H1 (cell line): Measurements from ENCODE around the gene DOHH. TPM values are rescaled to one million over a fixed set of nuclear protein-coding genes. Genes with fewer than 3 reads are reported as not detected.

Experiments used
- CTCF ChIA-PET: fragments of 300-600 bp; sonication (Branson Sonifier 250); formaldehyde crosslinking; loops from one replicate; lab custom pipeline; 2021; ENCODE audit not compliant: partially characterized antibody; lab: Charles Lee
- POLR2A ChIA-PET: fragments of 300-600 bp; sonication (Branson Sonifier 250); formaldehyde crosslinking; loops from one replicate; lab custom pipeline; 2021; ENCODE audit warnings: inconsistent platforms; ENCODE audit not compliant: partially characterized antibody; lab: Charles Lee
- DNase-seq, 2 experiments: peaks; one replicate each; pipeline versions ENCODE4 v3.0.0 to v3.0.0-alpha.2; 2010 to 2022; ENCODE audit warnings: low spot score in 2 of 2, low read depth in 1 of 2, mixed read lengths in 1 of 2
- FAIRE-seq: peaks from 2 replicates; lab custom pipeline; 2011; peaks lifted over from hg19 to GRCh38; lab: Jason Lieb, UNC
- H2AFZ ChIP-seq: 2 replicates; pipeline ENCODE4 v1.8.1; 2012; ENCODE audit warnings: low read length, inconsistent platforms
- H2AK5ac ChIP-seq: 2 replicates; pipeline ENCODE4 v1.6.1; 2013; ENCODE audit warnings: low read depth, low read length
- H2BK120ac ChIP-seq: replicated peaks from 2 replicates; pipeline ENCODE3; 2013; ENCODE audit warnings: low read depth, low read length, inconsistent platforms
- H2BK12ac ChIP-seq: 2 replicates; pipeline ENCODE4 v1.6.1; 2013; ENCODE audit warnings: low read depth, low read length
- H2BK15ac ChIP-seq: 2 replicates; pipeline ENCODE4 v1.6.1; 2013; ENCODE audit warnings: low read length
- H2BK20ac ChIP-seq: 2 replicates; pipeline ENCODE4 v1.6.1; 2013; ENCODE audit warnings: low read length
- H2BK5ac ChIP-seq: 2 replicates; pipeline ENCODE4 v1.6.1; 2013; ENCODE audit warnings: low read depth, low read length
- H3K14ac ChIP-seq: 2 replicates; pipeline ENCODE4 v1.6.1; 2013; ENCODE audit warnings: inconsistent platforms; ENCODE audit not compliant: insufficient read length
- H3K18ac ChIP-seq: 2 replicates; pipeline ENCODE4 v1.6.1; 2013; ENCODE audit warnings: low read length; ENCODE audit errors: extremely low read depth
- H3K23ac ChIP-seq: 2 replicates; pipeline ENCODE4 v1.6.1; 2013; ENCODE audit warnings: inconsistent platforms; ENCODE audit not compliant: insufficient read length
- H3K23me2 ChIP-seq: 2 replicates; pipeline ENCODE4 v1.6.1; 2013; ENCODE audit warnings: low read depth, low read length
- H3K27ac ChIP-seq: 2 replicates; pipeline ENCODE4 v1.6.1; 2011; ENCODE audit warnings: low read depth, low read length, inconsistent platforms
- H3K27me3 ChIP-seq, 4 experiments: replicated peaks in 1 of 4; 1 replicate in 1 of 4; 2 replicates in 3 of 4; pipeline versions ENCODE4 v1.6.1 to v1.8.1; 2011 to 2013; ENCODE audit warnings: low read length in 3 of 4, mild to moderate bottlenecking in 3 of 4, inconsistent platforms in 2 of 4, mixed read lengths in 2 of 4, moderate library complexity in 1 of 4; ENCODE audit not compliant: control insufficient read depth in 3 of 4, insufficient read depth in 3 of 4; ENCODE audit errors: extremely low read depth in 1 of 4
- H3K36me3 ChIP-seq, 4 experiments: 2 replicates each; pipeline versions ENCODE4 v1.6.1 to v1.8.1; 2011 to 2013; ENCODE audit warnings: mild to moderate bottlenecking in 4 of 4, low read length in 3 of 4, moderate library complexity in 2 of 4, control low read depth in 1 of 4, inconsistent platforms in 1 of 4; ENCODE audit not compliant: insufficient read depth in 4 of 4, control insufficient read depth in 2 of 4
- H3K4ac ChIP-seq: replicated peaks from 2 replicates; pipeline ENCODE3; 2013; ENCODE audit warnings: low read length, low read depth, mixed read lengths, inconsistent platforms; ENCODE audit not compliant: insufficient read length
- H3K4me1 ChIP-seq, 4 experiments: replicated peaks in 1 of 4; 1 replicate in 1 of 4; 2 replicates in 3 of 4; pipeline versions ENCODE4 v1.6.1 to v1.8.1; 2011 to 2013; ENCODE audit warnings: low read length in 3 of 4, inconsistent platforms in 2 of 4, mixed read lengths in 1 of 4; ENCODE audit not compliant: insufficient read depth in 4 of 4, control insufficient read depth in 3 of 4
- H3K4me2 ChIP-seq, 2 experiments: 2 replicates each; pipeline versions ENCODE4 v1.6.1 to v1.8.1; 2011 to 2013; ENCODE audit warnings: low read depth in 2 of 2, low read length in 2 of 2, control low read depth in 1 of 2, inconsistent platforms in 1 of 2, mild to moderate bottlenecking in 1 of 2; ENCODE audit not compliant: insufficient read depth in 1 of 2
- H3K4me3 ChIP-seq, 4 experiments: fragments of 200-600, 300-600 bp in 1 of 4; sonication (generic), shearing (Covaris generic), sonication (Bioruptor Twin) in 1 of 4; 2 replicates each; pipeline versions ENCODE4 v1.5.1 to v1.8.1; 2011 to 2016; ENCODE audit warnings: low read length in 4 of 4, low read depth in 3 of 4, control low read depth in 2 of 4, inconsistent platforms in 2 of 4, mild to moderate bottlenecking in 2 of 4, mixed read lengths in 1 of 4, moderate library complexity in 1 of 4; ENCODE audit not compliant: insufficient read depth in 2 of 4; ENCODE audit errors: extremely low read depth in 1 of 4
- H3K56ac ChIP-seq: replicated peaks from 2 replicates; pipeline ENCODE3; 2013; ENCODE audit warnings: low read depth, mild to moderate bottlenecking, mixed read lengths, low read length, inconsistent platforms; ENCODE audit not compliant: insufficient read length
- H3K79me1 ChIP-seq: 2 replicates; pipeline ENCODE4 v1.6.1; 2013; ENCODE audit warnings: low read depth, low read length, control low read depth
- H3K79me2 ChIP-seq, 2 experiments: 2 replicates each; pipeline versions ENCODE4 v1.6.1 to v1.8.1; 2012 to 2013; ENCODE audit warnings: low read length in 2 of 2, mild to moderate bottlenecking in 2 of 2, inconsistent platforms in 1 of 2; ENCODE audit not compliant: insufficient read depth in 2 of 2, control insufficient read depth in 1 of 2
- H3K9ac ChIP-seq, 4 experiments: replicated peaks in 1 of 4; 1 replicate in 1 of 4; 2 replicates in 3 of 4; pipeline versions ENCODE4 v1.6.1 to v1.8.1; 2011 to 2013; ENCODE audit warnings: low read depth in 3 of 4, low read length in 3 of 4, control low read depth in 2 of 4, mild to moderate bottlenecking in 2 of 4, moderate library complexity in 2 of 4, inconsistent platforms in 1 of 4; ENCODE audit errors: extremely low read depth in 1 of 4
- H3K9me3 ChIP-seq, 2 experiments: 2 replicates each; pipeline versions ENCODE4 v1.6.1 to v1.8.1; 2012 to 2013; ENCODE audit warnings: mild to moderate bottlenecking in 2 of 2, moderate library complexity in 2 of 2, control low read depth in 1 of 2, inconsistent platforms in 1 of 2, low read depth in 1 of 2, low read length in 1 of 2, mixed read lengths in 1 of 2; ENCODE audit not compliant: insufficient read depth in 2 of 2
- H4K20me1 ChIP-seq, 2 experiments: replicated peaks in 1 of 2; 2 replicates each; pipeline versions ENCODE3 to v1.8.1; 2011 to 2013; ENCODE audit warnings: inconsistent platforms in 2 of 2, low read length in 2 of 2, mild to moderate bottlenecking in 1 of 2; ENCODE audit not compliant: insufficient read depth in 2 of 2, control insufficient read depth in 1 of 2
- H4K5ac ChIP-seq: 2 replicates; pipeline ENCODE4 v1.6.1; 2013; ENCODE audit warnings: low read length, low read depth, mixed read lengths, inconsistent platforms; ENCODE audit not compliant: insufficient read length
- H4K8ac ChIP-seq: 2 replicates; pipeline ENCODE4 v1.8.0; 2013; ENCODE audit warnings: mild to moderate bottlenecking, moderate library complexity, low read length, inconsistent platforms; ENCODE audit not compliant: insufficient read depth; ENCODE audit errors: extremely low read depth
- H4K91ac ChIP-seq: replicated peaks from 2 replicates; pipeline ENCODE3; 2013; ENCODE audit warnings: low read length, mixed read lengths, inconsistent platforms; ENCODE audit not compliant: insufficient read length
- ASH2L ChIP-seq: fragments of 200-600, 300-600 bp; sonication (generic); IDR thresholded peaks from one replicate; pipeline ENCODE4 v1.7.1; 2017; ENCODE audit warnings: low read length
- BACH1 ChIP-seq: IDR thresholded peaks from 2 replicates; pipeline ENCODE4 v1.6.1; 2012; ENCODE audit warnings: low read length, improper control_type of control experiment
- CBX8 ChIP-seq: fragments of 300-800, 300-1000 bp; sonication (generic); IDR thresholded peaks from 2 replicates; pipeline ENCODE4 v1.7.1; 2016; ENCODE audit warnings: low read depth, low read length, borderline replicate concordance
- E2F6 ChIP-seq: IDR thresholded peaks from 2 replicates; pipeline ENCODE4 v1.6.1; 2012; ENCODE audit warnings: inconsistent platforms
- FOSL1 ChIP-seq: IDR thresholded peaks from 2 replicates; pipeline ENCODE4 v1.6.1; 2011; ENCODE audit warnings: mild to moderate bottlenecking, low read depth, low read length, moderate library complexity; ENCODE audit not compliant: insufficient read depth
- KDM5A ChIP-seq: fragments of 200-600 bp; IDR thresholded peaks from 2 replicates; pipeline ENCODE4 v1.7.1; 2012; ENCODE audit warnings: mild to moderate bottlenecking, low read length, inconsistent platforms, mixed read lengths
- USF2 ChIP-seq: IDR thresholded peaks from 2 replicates; pipeline ENCODE4 v1.6.1; 2011; ENCODE audit warnings: low read length, improper control_type of control experiment
- WGBS, 2 experiments: shearing (Covaris generic) in 1 of 2; methylation state at CpG; one replicate each; pipeline versions ENCODE4 v1.1.6 to v1.1.7; 2013 to 2015; ENCODE audit warnings: low lambda C conversion rate in 2 of 2, mixed read lengths in 2 of 2, inconsistent platforms in 1 of 2, low coverage in 1 of 2, missing lambda C conversion rate in 1 of 2; ENCODE audit not compliant: insufficient replicate concordance in 2 of 2, insufficient coverage in 1 of 2, insufficient read length in 1 of 2; ENCODE audit errors: extremely low coverage in 1 of 2, missing lambda C conversion rate in 1 of 2; 5-methylcytosine and 5-hydroxymethylcytosine counted together
- polyA plus RNA-seq, 7 experiments: library from polyadenylated mRNA; depleted of rRNA in 3 of 7; stranded (reverse) in 5 of 7; unstranded in 2 of 7; fragments of >200 nt in 5 of 7; fragments of 200-250 nt in 2 of 7; gene quantifications; 1 replicate in 5 of 7; 2 replicates in 1 of 7; 4 replicates in 1 of 7; pipeline versions ENCODE4 v1.2.1 to v1.2.3, GENCODE V29; 2011 to 2013; ENCODE audit warnings: missing spikeins in 2 of 7, mixed read lengths in 2 of 7
- total RNA-seq: library from RNA; stranded (reverse); fragmentation: NEBNext Ultra II Directional; extraction: Animal tissue kit (Norgen Biotek cat#: 25700); gene quantifications from 2 replicates; pipeline ENCODE4 v1.2.1, GENCODE V29; 2021

Gene DOHH
- total and polyA plus RNA-seq, 2 of the 8 experiments (the other 6 are each of a cell fraction or from before 2014, with no cell fraction given): 7.3 to 17.7 TPM

DNA sequence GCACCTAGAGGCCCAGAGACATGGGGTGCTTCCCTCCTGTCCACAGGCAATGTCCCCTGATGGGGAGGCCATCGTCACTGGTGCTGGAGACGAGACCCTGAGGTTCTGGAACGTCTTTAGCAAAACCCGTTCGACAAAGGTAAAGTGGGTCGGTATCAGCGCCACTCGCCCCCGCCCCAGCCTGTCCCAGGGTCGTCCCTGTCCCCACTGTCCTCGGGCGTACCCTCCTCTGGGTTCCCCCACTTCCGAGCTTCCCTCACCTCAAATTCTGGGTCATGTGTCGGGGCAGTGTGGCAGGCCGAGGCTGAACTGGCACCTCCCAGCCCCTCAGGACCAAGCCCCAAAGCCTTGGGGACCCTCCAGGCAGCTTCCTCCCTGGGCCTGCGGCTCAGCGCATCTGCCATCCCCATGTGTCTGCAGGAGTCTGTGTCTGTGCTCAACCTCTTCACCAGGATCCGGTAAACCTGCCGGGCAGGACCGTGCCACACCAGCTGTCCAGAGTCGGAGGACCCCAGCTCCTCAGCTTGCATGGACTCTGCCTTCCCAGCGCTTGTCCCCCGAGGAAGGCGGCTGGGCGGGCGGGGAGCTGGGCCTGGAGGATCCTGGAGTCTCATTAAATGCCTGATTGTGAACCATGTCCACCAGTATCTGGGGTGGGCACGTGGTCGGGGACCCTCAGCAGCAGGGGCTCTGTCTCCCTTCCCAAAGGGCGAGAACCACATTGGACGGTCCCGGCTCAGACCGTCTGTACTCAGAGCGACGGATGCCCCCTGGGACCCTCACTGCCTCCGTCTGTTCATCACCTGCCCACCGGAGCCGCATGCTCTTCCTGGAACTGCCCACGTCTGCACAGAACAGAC lies 34.1 kb upstream of the DOHH start:
- Histone ChIP-seq H3K79me2 (no peaks in the 10 kb centered on the region), H3K36me3 (peaks cover 7 to 37% (median 23%) of the 10 kb centered on the region in 4 experiments; a peak in 7 of 8 replicates), H4K20me1 (peaks cover 8 to 17% of the 10 kb centered on the region in 2 experiments)
- no peak for TF ChIP-seq KDM5A
- TF ChIP-seq FOSL1: no peak
- TF ChIP-seq ASH2L: no peak
- no peak for TF ChIP-seq USF2
- no peak for TF ChIP-seq E2F6
- no peak for TF ChIP-seq BACH1
- TF ChIP-seq CBX8: no peak

More for the DNA sequence above, 34.1 kb upstream of the DOHH start:
- Histone ChIP-seq H4K8ac (no peak overlapping the region; the same call in 1 of the 2 replicates), H3K4me3 (no peak overlapping the region), H3K4ac (no peak overlapping the region), H2AFZ (no peak overlapping the region), H3K9ac (no peak overlapping the region), H3K23me2 (no peaks in the 10 kb centered on the region; the same call in 1 of the 2 replicates), H3K18ac (no peak overlapping the region), H3K4me2 (no peak overlapping the region), H3K27ac (no peak overlapping the region), H4K5ac (no peak overlapping the region), H3K79me1 (0 out of 2 replicates have a peak, but pooled peaks cover 2% of the 10 kb centered on the region), H2AK5ac (no peak overlapping the region), H2BK120ac (no peak overlapping the region), H2BK12ac (no peak overlapping the region), H3K27me3 (no peaks in the 10 kb centered on the region), H3K56ac (no peak overlapping the region), H3K4me1 (peaks cover 3 to 11% (median 6%) of the 10 kb centered on the region in 4 experiments; a peak in 6 of 7 replicates), H3K23ac (no peak overlapping the region), H2BK20ac (no peak overlapping the region), H4K91ac (no peak overlapping the region), H2BK5ac (no peak overlapping the region), H2BK15ac (no peak overlapping the region), H3K9me3 (no peaks in the 10 kb centered on the region), H3K14ac (no peak overlapping the region)
- ChIA-PET POLR2A (interaction anchor here (1.1 kb wide), 1 partner anchor 114 kb away, joined by 4 read pairs; no protein-coding TSS in a partner anchor), CTCF (interaction anchor here (0.7 to 6.9 kb wide), 2 partner anchors 13 to 158 kb away, joined by 3 to 54 read pairs; no protein-coding TSS in a partner anchor)
- WGBS, 2 experiments: 88% methylated on average over 33 of the region's 38 CpGs; no CpG with 5 or more reads in 1 of the 2 experiments
- FAIRE-seq (no peak), DNase-seq (no peak)
